Glomerular visceral epithelial cell (primary cell): ENCODE data around the gene ACOT4.
"Not testable (repeated sequence)": the region's sequence is repeated elsewhere in the genome, so short reads cannot be mapped to it uniquely, and the experiment has no call there.

Experiments used
- DNase-seq: peaks from one replicate; pipeline ENCODE4 v3.0.0-alpha.2; 2016; ENCODE audit errors: extremely low spot score

The ACOT4 gene

DNA sequence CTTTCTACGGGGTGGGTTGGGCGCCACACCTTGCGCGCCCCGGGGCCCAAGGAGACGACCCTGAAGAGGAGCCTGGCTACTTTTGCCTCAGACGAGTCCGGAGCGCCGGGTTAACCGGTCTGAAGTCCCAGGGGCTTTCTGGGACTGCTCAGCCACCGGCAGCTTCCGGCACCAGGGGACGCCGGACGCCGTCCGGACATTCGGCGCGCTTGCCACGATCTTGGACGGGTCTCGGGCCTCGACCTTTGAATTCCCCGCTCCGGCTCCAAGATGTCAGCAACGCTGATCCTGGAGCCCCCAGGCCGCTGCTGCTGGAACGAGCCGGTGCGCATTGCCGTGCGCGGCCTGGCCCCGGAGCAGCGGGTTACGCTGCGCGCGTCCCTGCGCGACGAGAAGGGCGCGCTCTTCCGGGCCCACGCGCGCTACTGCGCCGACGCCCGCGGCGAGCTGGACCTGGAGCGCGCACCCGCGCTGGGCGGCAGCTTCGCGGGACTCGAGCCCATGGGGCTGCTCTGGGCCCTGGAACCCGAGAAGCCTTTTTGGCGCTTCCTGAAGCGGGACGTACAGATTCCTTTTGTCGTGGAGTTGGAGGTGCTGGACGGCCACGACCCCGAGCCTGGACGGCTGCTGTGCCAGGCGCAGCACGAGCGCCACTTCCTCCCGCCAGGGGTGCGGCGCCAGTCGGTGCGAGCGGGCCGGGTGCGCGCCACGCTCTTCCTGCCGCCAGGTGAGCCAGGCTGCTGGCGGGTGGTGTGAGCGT, at the start of gene ACOT4:
ACOT4 (plus strand) TSS at position 184 of the 760 bp plus-strand sequence; CDS start at position 271, 87 bp downstream.
- DNase-seq: no peak

GRCh38 chr14:73542961-73543360, 48.7 kb upstream of the ACOT4 start:
- DNase-seq: not testable (repeated sequence)

DNA sequence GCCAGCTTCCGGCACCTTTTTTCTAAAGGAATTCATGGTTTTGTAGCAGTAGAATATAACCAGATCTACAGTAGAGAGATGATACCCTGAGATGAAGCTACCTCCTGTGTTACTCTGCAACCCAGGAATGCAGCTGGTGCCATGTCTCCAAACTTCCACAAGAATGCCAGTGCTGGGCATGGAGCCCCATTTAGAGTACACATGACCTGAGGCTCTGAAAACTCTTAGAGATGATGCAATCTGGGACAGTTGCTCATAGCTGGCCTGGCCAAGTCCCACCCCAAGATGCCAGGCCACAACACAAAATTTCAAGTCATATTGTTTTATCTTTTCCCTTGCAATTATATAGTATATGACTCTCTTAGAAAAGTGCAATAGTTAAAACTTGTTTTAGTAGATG, 46.3 kb upstream of the ACOT4 start:
- DNase-seq: not testable (repeated sequence)

DNA sequence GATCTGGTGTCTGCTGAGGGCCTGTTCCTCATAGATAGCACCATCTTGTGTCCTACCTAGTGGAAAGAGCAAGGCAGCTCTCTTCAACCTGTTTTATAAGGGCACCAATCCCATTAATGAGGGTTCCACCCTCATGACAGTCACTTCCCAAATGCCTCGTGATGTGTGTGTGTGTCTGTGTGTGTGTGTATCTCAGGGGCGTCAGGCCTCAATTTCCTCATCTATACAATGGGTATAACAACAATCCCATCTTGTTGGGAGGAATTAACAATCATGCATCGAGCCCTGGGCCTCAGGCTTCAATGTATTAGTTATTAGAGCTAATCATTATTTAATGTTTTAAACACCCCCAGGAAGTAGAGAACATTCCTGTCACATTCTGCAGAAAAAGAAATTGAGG, 42.6 kb upstream of the ACOT4 start:
- DNase-seq: not testable (repeated sequence)

DNA sequence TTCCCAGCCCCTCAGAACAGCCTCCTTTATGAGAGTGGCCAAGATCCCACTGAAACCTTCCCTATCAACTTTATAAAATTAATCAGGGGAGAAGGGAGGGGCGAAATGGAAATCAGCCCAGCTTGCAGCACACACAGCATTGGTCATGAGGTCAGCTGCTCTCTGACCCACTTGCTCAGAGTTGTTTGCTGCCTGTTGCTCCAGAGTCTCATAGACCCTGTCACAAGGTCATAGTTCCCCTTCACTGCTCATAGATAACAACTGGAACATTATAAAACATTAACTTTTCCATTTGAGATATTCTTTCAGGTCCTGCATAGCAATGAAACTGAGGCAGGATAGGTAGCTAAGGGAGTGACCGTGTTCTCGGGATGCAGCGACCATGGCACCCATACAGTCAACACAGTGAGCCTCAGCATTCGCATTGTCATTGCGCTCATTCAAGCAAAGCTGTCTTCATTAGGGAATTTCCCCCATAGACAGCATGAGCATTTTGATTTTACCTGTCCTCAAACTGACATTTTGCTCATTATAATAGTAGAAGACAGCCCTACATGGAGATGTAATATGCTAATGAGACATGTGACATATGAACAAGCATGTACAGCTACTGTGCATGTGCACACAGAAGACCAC, 41.7 kb upstream of the ACOT4 start:
- DNase-seq: not testable (repeated sequence)

DNA sequence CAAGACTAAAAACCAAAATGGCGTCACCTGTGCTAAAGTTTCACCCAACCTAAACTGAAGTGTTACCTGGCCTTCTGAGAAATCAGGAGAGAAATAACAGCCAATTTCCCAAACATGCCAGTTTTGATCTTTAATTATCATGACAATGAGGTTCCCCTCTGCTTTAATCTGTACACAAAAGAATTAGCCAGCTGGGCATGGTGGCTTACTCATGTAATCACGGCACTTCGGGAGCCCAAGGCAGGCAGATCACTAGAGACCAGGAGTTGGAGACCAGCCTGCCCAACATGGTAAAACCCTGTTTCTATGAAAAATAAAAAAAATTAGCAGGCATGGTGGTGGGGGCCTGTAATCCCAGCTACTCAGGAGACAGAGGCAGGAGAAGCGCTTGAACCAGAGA, 37.8 kb upstream of the ACOT4 start:
- DNase-seq: no peak

DNA sequence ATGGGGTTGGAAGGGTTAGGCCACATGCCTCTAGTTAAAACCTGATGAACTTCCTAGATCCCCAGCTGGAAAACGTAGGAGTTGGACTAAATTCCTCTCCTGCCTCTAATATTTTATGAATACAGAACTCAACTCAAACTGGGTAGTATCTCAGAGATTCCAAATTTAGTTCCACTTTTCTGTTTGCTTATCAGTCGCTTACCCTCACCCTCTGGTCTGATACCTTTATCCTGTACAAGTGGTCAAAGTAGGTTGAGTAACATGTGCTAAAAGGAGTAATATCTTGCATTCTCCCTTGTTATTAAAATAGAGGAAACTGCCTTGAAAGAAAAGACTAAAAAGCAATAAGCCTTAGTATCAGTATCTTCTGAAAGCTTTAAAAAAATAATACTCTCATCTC, 34.5 kb upstream of the ACOT4 start:
- not testable (repeated sequence) for DNase-seq

DNA sequence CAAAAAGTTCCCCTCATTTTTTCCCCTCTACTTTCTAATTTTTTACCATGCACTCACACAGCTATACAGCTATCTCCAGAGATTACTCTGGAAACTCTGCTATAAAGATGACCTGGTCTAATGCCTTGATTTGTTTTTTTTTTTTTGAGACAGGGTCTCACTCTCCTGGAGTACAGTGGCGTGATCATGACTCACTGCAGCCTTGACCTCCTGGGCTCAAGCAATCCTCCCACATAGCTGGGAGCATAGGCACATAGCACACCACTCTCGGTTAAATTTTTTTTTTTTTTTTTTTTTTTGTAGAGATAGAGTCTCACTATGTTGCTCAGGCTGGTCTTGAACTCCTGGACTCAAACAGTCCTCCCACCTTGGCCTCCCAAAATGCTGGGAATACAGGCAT, 33.4 kb upstream of the ACOT4 start:
- not testable (repeated sequence) for DNase-seq

DNA sequence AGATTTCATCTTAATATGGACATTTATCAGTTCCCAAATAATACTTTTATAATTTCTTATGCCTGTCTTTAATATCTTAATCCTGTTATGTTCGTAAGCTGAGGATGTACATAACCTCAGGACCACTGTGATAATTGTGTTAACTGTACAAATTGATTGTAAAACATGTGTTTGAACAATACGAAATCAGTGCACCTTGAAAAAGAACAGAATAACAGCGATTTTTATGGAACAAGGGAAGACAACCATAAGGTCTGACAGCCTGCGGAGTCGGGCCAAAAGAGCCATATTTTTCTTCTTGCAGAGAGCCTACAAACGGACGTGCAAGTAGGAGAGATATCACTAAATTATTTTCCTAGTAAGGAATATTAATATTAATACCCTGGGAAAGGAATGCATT, 29.4 kb upstream of the ACOT4 start:
- DNase-seq: not testable (repeated sequence)

DNA sequence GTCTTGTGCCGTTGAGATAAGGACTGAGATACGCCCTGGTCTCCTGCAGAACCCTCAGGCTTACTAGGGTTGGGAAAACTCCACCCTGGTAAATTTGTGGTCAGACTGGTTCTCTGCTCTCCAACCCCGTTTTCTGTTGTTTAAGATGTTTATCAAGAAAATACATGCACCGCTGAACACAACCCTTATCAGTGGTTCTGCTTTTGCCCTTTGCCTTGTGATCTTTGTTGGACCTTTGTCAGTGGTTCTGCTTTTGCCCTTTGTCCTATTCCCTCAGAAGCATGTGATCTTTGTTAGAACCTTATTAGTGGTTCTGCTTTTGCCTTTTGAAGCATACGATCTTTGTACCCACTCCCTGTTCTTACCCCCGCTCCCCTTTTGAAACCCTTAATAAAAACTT, 29.0 kb upstream of the ACOT4 start:
- not testable (repeated sequence) for DNase-seq

- DNase-seq: not testable (repeated sequence)
Measured at GRCh38 chr14:73566431-73566830, 25.2 kb upstream of the ACOT4 start.

DNA sequence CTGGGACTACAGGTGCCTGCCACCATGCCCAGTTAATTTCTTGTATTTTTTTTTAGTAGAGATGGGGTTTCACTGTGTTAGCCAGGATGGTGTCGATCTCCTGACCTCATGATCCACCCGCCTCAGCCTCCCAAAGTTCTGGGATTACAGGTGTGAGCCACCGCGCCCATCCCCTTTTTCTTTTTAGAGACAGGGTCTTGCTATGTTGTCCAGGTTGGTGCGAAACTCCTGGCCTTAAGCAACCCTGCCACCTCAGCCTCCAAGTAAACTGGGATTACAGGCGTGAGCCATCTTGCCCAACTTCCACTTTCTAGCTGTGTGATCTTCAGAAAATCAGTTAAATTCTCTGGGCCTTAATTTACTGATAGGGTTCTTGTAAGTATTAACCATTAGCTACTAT, 24.7 kb upstream of the ACOT4 start:
- DNase-seq: not testable (repeated sequence)

- no peak for DNase-seq
Measured at GRCh38 chr14:73567358-73567757, 24.3 kb upstream of the ACOT4 start.

DNA sequence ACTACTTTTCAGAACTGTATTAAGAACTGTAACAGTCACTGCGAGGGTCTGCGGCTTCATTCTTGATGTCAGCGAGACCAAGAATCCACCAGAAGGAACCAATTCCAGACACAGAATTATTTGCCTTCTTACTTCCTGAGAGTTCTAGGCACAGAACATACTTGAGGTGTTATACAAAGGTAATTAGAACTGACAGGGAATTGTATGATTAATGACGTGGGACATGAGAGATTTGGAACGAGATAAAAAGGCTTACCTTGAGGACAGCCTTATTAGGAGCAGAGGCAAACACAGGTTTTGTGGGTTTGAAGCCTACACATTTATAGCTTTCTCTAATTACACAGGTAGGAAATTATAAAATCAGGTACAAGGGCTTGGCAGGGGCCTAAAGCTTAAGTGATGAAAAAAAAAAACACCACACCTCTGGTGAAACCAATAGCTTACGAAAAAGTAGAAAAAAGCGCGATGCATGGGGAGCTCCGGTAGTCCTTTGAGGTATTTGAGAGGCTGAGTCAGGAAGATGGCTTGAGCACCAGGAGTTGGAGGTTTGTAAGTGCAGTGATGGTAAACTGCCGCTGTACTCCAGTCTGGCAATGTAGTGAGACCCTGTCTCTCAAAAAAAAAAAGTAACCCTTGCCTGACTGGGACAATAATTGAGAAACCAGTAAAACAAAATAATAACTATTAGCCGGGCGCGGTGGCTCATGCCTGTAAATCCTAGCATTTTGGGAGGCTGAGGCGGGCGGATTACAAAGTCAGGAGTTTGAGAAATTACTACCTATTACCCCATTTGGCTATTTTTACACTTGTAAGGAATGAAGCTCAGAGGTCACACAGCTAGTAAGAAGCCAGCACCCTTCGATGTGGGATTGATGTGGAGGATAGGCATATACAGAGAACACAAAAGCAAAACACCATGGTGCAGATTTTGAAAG, 23.5 kb upstream of the ACOT4 start:
- peak; percentile 43 for DNase-seq

- not testable (repeated sequence) for DNase-seq
Measured at GRCh38 chr14:73568886-73569184, 22.8 kb upstream of the ACOT4 start.

DNA sequence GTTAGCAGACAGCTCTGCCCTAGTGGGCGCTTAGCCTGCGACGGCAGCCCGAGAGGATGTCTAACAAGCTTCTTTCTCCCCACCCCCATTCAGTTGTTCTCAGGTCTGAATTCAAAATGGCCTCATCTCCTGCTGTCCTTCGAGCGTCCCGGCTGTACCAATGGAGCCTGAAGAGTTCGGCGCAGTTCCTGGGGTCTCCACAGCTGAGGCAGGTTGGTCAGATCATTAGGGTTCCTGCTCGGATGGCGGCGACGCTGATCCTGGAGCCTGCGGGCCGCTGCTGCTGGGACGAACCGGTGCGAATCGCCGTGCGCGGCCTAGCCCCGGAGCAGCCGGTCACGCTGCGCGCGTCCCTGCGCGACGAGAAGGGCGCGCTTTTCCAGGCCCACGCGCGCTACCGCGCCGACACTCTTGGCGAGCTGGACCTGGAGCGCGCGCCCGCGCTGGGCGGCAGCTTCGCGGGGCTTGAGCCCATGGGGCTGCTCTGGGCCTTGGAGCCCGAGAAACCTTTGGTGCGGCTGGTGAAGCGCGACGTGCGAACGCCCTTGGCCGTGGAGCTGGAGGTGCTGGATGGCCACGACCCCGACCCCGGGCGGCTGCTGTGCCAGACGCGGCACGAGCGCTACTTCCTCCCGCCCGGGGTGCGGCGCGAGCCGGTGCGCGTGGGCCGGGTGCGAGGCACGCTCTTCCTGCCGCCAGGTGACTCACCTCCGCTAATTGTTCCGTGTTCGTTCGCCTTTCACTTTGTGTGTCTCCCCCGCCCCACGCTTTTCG, 22.3 kb upstream of the ACOT4 start, which contains the start of gene ACOT2:
ACOT2 (plus strand) TSS at position 29 of the 774 bp plus-strand sequence; CDS start at position 57, 28 bp downstream.
- DNase-seq: peak; percentile 84

DNA sequence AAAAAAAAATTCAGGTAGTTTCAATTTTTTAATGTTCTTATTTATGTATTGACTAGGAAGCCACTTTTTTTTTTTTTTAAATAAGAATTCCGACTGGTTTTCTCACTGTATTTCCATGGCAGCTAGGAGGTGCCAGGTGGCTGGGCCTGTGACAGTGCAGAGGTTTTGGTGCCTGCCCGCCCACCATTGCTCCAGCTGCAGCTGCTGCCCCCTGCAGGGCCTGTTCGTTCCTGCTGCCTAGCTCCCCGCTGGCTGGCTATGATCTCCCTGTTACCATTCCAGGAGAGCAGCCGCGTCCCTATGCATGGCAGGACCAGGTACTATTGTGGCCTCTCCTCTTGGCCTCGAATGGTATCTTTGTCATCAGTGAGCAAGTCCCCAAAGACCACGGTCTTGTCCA, 20.8 kb upstream of the ACOT4 start:
- DNase-seq: peak; percentile 33

- DNase-seq: not testable (repeated sequence)
Measured at GRCh38 chr14:73573034-73573433, 18.6 kb upstream of the ACOT4 start.

DNA sequence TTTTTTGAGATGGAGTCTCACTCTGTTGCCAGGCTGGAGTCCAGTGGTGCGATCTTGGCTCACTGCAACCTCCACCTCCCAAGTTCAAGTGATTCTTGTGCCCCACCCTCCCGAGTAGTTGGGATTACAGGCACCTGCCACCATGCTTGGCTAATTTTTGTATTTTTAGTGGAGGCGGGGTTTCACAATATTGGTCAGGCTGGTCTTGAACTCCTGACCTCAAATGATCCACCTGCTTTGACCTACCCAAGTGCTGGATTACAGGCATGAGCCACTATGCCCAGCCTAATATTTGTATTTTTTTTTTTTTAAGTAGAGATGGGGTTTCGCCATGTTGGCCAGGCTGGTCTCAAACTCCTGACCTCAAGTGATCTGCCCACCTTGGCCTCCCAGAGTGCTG, 17.9 kb upstream of the ACOT4 start:
- DNase-seq: not testable (repeated sequence)

- not testable (repeated sequence) for DNase-seq
Measured at GRCh38 chr14:73574251-73574650, 17.4 kb upstream of the ACOT4 start.

DNA sequence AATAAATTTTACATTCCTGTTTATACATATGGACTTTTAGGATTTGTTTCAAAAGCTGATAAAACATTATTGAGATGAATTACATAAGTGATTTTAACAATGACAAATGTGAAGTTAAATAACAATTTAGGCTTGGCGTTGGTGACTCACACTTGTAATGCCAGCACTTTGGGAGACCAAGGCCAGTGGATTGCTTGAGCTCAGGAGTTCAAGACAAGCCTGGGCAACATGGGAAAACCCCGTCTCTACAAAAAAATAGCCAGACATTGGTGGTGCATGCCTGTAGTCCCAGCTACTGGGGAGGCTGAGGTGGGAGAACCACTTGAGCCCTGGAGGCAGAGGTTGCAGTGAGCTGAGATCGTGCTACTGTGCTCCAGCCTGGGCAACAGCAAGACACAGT, 15.3 kb upstream of the ACOT4 start:
- DNase-seq: peak; percentile 17
